Stimulated activated CD8-positive, alpha-beta memory T cell treated with anti-CD3 and anti-CD28 coated beads, Interleukin-2, amount 100 ng/mL, for 1 hour (primary cell): ENCODE data around the gene XRRA1.
"Not testable (repeated sequence)": the region's sequence is repeated elsewhere in the genome, so short reads cannot be mapped to it uniquely, and the experiment has no call there.

Experiments used
- DNase-seq, 2 donors: peaks; one replicate each; pipeline ENCODE4 v3.0.0-alpha.2; 2020; ENCODE audit warnings: low read depth in 2 of 2

XRRA1 gene

GRCh38 chr11:74825596-74825995 lies 123.3 kb downstream of the XRRA1 start:
- DNase-seq, result not testable (repeated sequence)

- no peak for DNase-seq
Observed at GRCh38 chr11:74824285-74824982, 124.5 kb downstream of the XRRA1 start.

- no peak for DNase-seq
Observed at GRCh38 chr11:74822170-74822569, 126.7 kb downstream of the XRRA1 start.

GRCh38 chr11:74820763-74821162 lies 128.1 kb downstream of the XRRA1 start:
- no peak for DNase-seq

- DNase-seq, result no peak
Observed at GRCh38 chr11:74819400-74819799, 129.5 kb downstream of the XRRA1 start.

GRCh38 chr11:74818283-74818946 lies 130.5 kb downstream of the XRRA1 start:
- no peak for DNase-seq

- DNase-seq, result no peak
Observed at GRCh38 chr11:74816664-74817063, 132.2 kb downstream of the XRRA1 start.

- no peak for DNase-seq
Observed at GRCh38 chr11:74815966-74816365, 132.9 kb downstream of the XRRA1 start.

- DNase-seq, result no peak
Observed at GRCh38 chr11:74809801-74810200, 139.1 kb downstream of the XRRA1 start.

- no peak for DNase-seq
Observed at GRCh38 chr11:74806267-74806666, 142.6 kb downstream of the XRRA1 start.

- DNase-seq, result no peak
Observed at GRCh38 chr11:74791333-74792100, 157.4 kb downstream of the XRRA1 start.
